ENCODE measurements around the gene CHRNA4. TPM values are rescaled to one million over a fixed set of nuclear protein-coding genes. Genes with fewer than 3 reads are reported as not detected.

The CHRNA4 gene
- total RNA-seq, 1 donor from 2014 or later: 1.8 TPM

GRCh38 chr20:63394920-63395455 is 33.8 kb upstream of the CHRNA4 start:
- DNase-seq (ENCODE audit: extremely low spot score, unreplicated experiment): no peak
- H3K4me3 Mint-ChIP-seq: no peak overlapping the region
- no peaks in the 10 kb centered on the region for H3K9me3 Mint-ChIP-seq
- peaks cover 15% of the 10 kb centered on the region for H3K27me3 Mint-ChIP-seq
- no peak for TF ChIP-seq CTCF (conservative IDR thresholded peaks at IDR 0.05)
- no peaks in the 10 kb centered on the region for H3K36me3 Mint-ChIP-seq
- H3K4me1 Mint-ChIP-seq (ENCODE audit: unreplicated experiment): peaks cover 4% of the 10 kb centered on the region
- no peak overlapping the region for H3K27ac Mint-ChIP-seq

GRCh38 chr20:63394069-63394919 is 33.1 kb upstream of the CHRNA4 start:
- TF ChIP-seq CTCF (conservative IDR thresholded peaks at IDR 0.05): no peak
- Mint-ChIP-seq H3K27ac (no peak overlapping the region), H3K36me3 (no peaks in the 10 kb centered on the region), H3K27me3 (peaks cover 15% of the 10 kb centered on the region), H3K4me3 (no peak overlapping the region), H3K4me1 (ENCODE audit: unreplicated experiment) (peaks cover 4% of the 10 kb centered on the region), H3K9me3 (no peaks in the 10 kb centered on the region)
- no peak for DNase-seq (ENCODE audit: extremely low spot score, unreplicated experiment)

GRCh38 chr20:63393566-63393965 is 32.4 kb upstream of the CHRNA4 start:
- no peak for DNase-seq (ENCODE audit: extremely low spot score, unreplicated experiment)
- no peak for TF ChIP-seq CTCF (conservative IDR thresholded peaks at IDR 0.05)
- peaks cover 15% of the 10 kb centered on the region for H3K27me3 Mint-ChIP-seq
- H3K4me1 Mint-ChIP-seq (ENCODE audit: unreplicated experiment): peaks cover 4% of the 10 kb centered on the region
- no peaks in the 10 kb centered on the region for H3K9me3 Mint-ChIP-seq
- H3K27ac Mint-ChIP-seq: no peak overlapping the region
- no peak overlapping the region for H3K4me3 Mint-ChIP-seq
- no peaks in the 10 kb centered on the region for H3K36me3 Mint-ChIP-seq

GRCh38 chr20:63392465-63393365 is 31.6 kb upstream of the CHRNA4 start:
- no peak for TF ChIP-seq CTCF (conservative IDR thresholded peaks at IDR 0.05)
- Mint-ChIP-seq H3K9me3 (peaks cover 4% of the 10 kb centered on the region), H3K27ac (no peak overlapping the region), H3K4me3 (no peak overlapping the region), H3K36me3 (no peaks in the 10 kb centered on the region), H3K4me1 (ENCODE audit: unreplicated experiment) (peaks cover 4% of the 10 kb centered on the region), H3K27me3 (peaks cover 15% of the 10 kb centered on the region)
- no peak for DNase-seq (ENCODE audit: extremely low spot score, unreplicated experiment)

GRCh38 chr20:63387917-63388316 is 26.8 kb upstream of the CHRNA4 start:
- peaks cover 7% of the 10 kb centered on the region for H3K27me3 Mint-ChIP-seq
- H3K27ac Mint-ChIP-seq: no peak overlapping the region
- no peaks in the 10 kb centered on the region for H3K4me1 Mint-ChIP-seq (ENCODE audit: unreplicated experiment)
- DNase-seq (ENCODE audit: extremely low spot score, unreplicated experiment): no peak
- no peak for TF ChIP-seq CTCF (conservative IDR thresholded peaks at IDR 0.05)
- no peak overlapping the region for H3K4me3 Mint-ChIP-seq
- peaks cover 9% of the 10 kb centered on the region for H3K9me3 Mint-ChIP-seq
- no peaks in the 10 kb centered on the region for H3K36me3 Mint-ChIP-seq

Data from type B pancreatic cell (in vitro differentiated cells).